ENCODE data around the gene CMSS1.

Gene CMSS1

GRCh38 chr3:99907959-99908544 is 90.4 kb downstream of the CMSS1 start:
- DNase-seq, result no peak

- peak; percentile 79 for DNase-seq
Measured at GRCh38 chr3:99909714-99910495, 92.2 kb downstream of the CMSS1 start.

GRCh38 chr3:99910752-99911290 is 93.2 kb downstream of the CMSS1 start:
- no peak for DNase-seq

GRCh38 chr3:99911433-99911832 is 93.8 kb downstream of the CMSS1 start:
- no peak for DNase-seq

- no peak for DNase-seq
Measured at GRCh38 chr3:99915906-99916432, 98.3 kb downstream of the CMSS1 start.

- DNase-seq, result no peak
Measured at GRCh38 chr3:99918715-99919114, 101.1 kb downstream of the CMSS1 start.

- no peak for DNase-seq
Measured at GRCh38 chr3:99919694-99920093, 102.0 kb downstream of the CMSS1 start.

- DNase-seq, result peak; percentile 80
Measured at GRCh38 chr3:99920481-99921376, 103.1 kb downstream of the CMSS1 start.

GRCh38 chr3:99921377-99921695 is 103.7 kb downstream of the CMSS1 start:
- DNase-seq, result no peak

- DNase-seq, result no peak
Measured at GRCh38 chr3:99921986-99922385, 104.3 kb downstream of the CMSS1 start.

GRCh38 chr3:99923873-99924272 is 106.2 kb downstream of the CMSS1 start:
- DNase-seq, result no peak

- peak; percentile 94 for DNase-seq
Measured at GRCh38 chr3:99925584-99926230, 108.0 kb downstream of the CMSS1 start.

- DNase-seq, result no peak
Measured at GRCh38 chr3:99927671-99928457, 110.2 kb downstream of the CMSS1 start.

GRCh38 chr3:99928771-99929744 is 111.4 kb downstream of the CMSS1 start:
- no peak for DNase-seq

- peak; percentile 52 for DNase-seq
Measured at GRCh38 chr3:99929745-99930139, 112.1 kb downstream of the CMSS1 start.

- no peak for DNase-seq
Measured at GRCh38 chr3:99931059-99931458, 113.4 kb downstream of the CMSS1 start.

- DNase-seq, result no peak
Measured at GRCh38 chr3:99933971-99934750, 116.5 kb downstream of the CMSS1 start.

GRCh38 chr3:99934975-99935797 is 117.5 kb downstream of the CMSS1 start:
- DNase-seq, result no peak
